MCF 10A (cell line): Measurements from ENCODE around the gene MYCN. TPM values are rescaled to one million over a fixed set of nuclear protein-coding genes. Genes with fewer than 3 reads are reported as not detected.
"Not testable (repeated sequence)": the region's sequence is repeated elsewhere in the genome, so short reads cannot be mapped to it uniquely, and the experiment has no call there.

Source experiments
- BruUV-seq: library from RNA; stranded (reverse); fragments of 400-500 nt; replicated peaks from 2 replicates; lab custom pipeline; 2021; lab: Mats Ljungman, UMichigan
- CTCF ChIA-PET: fragments of 300-600 bp; sonication (Branson Sonifier 250); formaldehyde crosslinking; extraction: SDS; loops from one replicate; lab custom pipeline; 2021; ENCODE audit warnings: antibody characterized with exemption, inconsistent platforms; lab: Yijun Ruan, JAX
- POLR2A ChIA-PET: fragments of 300-600, 350-650 bp; sonication (Branson Sonifier 250); formaldehyde crosslinking; extraction: SDS; loops from one replicate; lab custom pipeline; 2020; ENCODE audit warnings: antibody characterized with exemption, inconsistent platforms; lab: Yijun Ruan, JAX
- DNase-seq: peaks from one replicate; pipeline ENCODE4 v3.0.0-alpha.2; 2018; ENCODE audit not compliant: unreplicated experiment
- H3K27ac Mint-ChIP-seq: one replicate; pipeline ENCODE4 v1.8.0; 2022; ENCODE audit warnings: mild to moderate bottlenecking, low read depth, mixed read lengths; ENCODE audit not compliant: unreplicated experiment
- H3K27me3 Mint-ChIP-seq: one replicate; pipeline ENCODE4 v1.8.0; 2022; ENCODE audit warnings: mixed read lengths; ENCODE audit not compliant: insufficient read depth, unreplicated experiment
- H3K36me3 Mint-ChIP-seq: one replicate; pipeline ENCODE4 v1.8.0; 2022; ENCODE audit warnings: mild to moderate bottlenecking, moderate library complexity, mixed read lengths; ENCODE audit not compliant: insufficient read depth, unreplicated experiment
- H3K4me1 Mint-ChIP-seq: one replicate; pipeline ENCODE4 v1.8.0; 2022; ENCODE audit warnings: mixed read lengths; ENCODE audit not compliant: insufficient read depth, unreplicated experiment
- H3K4me3 Mint-ChIP-seq: one replicate; pipeline ENCODE4 v1.8.0; 2022; ENCODE audit warnings: mild to moderate bottlenecking, moderate library complexity, mixed read lengths; ENCODE audit not compliant: unreplicated experiment
- H3K9me3 Mint-ChIP-seq: one replicate; pipeline ENCODE4 v1.8.0; 2022; ENCODE audit warnings: mixed read lengths; ENCODE audit not compliant: unreplicated experiment
- intact Hi-C: fragments of 100-400 bp; cut with micrococcal nuclease; formaldehyde crosslinking; loops from 2 replicates; pipeline ENCODE4 v1.14.1; 2022
- total RNA-seq: library from RNA; stranded (reverse); gene quantifications from 2 replicates; pipeline ENCODE4 v1.2.3, GENCODE V29; 2022
- TF ChIP-seq, protein P1 (sequence below): fragments of 200-600 bp; IDR thresholded peaks from one replicate; pipeline ENCODE4 v1.8.0; 2022; ENCODE audit warnings: antibody characterized with exemption, mild to moderate bottlenecking; ENCODE audit not compliant: unreplicated experiment

MYCN gene
- total RNA-seq, 1 experiment from 2014 or later: not detected

DNA sequence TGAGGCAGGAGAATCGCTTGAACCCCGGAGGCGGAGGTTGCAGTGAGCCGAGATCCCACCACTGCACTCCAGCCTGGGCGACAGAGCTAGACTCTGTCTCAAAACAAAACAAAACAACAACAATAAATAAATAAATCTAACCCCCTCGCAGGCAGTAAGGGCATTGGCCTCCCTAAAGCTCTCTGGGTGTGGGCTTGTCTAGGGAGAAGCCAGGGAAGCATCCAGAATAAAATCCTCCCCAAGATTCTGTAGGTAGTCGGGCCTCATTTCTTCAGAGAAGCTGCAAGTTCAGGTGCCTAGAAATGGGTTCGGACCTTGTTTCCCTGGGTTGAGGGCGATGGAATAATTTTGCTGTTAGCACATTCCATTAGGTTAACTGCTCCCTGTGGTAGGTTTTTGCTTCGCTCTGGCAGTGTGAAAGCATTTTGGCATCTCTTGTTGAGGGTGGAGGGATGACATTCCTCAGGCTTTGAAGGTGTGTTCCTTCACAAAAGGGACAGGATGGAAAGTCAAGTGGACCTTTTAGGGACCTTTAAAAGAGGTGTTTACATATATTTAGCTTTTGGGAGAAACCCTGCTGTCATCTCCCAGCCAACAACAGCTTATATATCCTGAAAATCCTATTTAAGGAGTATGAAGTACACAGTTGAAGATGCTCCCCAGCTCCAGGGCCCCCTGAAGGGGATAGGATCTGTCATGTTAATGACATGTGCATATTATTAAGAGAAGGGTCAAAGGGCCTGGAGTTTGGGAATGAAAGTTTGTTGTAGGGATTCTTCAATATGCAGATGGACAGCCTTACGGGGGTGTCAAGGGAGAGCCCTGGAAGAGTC lies 17.7 kb downstream of the MYCN start:
- no peaks in the 10 kb centered on the region for H3K4me1 Mint-ChIP-seq
- peaks cover 22% of the 10 kb centered on the region for H3K27me3 Mint-ChIP-seq
- no peaks in the 10 kb centered on the region for H3K9me3 Mint-ChIP-seq
- BruUV-seq: no TSS peak
- H3K36me3 Mint-ChIP-seq: no peaks in the 10 kb centered on the region
- ChIA-PET POLR2A (interaction anchor here (0.6 kb wide), 1 partner anchor 538 kb away, joined by 3 read pairs; no protein-coding TSS in a partner anchor), CTCF (interaction anchor here (1.2 kb wide), 1 partner anchor 19 kb away, joined by 9 read pairs; no protein-coding TSS in a partner anchor)
- intact Hi-C loops: no loop called here
- H3K4me3 Mint-ChIP-seq: no peak overlapping the region
- TF ChIP-seq, protein P1, sequence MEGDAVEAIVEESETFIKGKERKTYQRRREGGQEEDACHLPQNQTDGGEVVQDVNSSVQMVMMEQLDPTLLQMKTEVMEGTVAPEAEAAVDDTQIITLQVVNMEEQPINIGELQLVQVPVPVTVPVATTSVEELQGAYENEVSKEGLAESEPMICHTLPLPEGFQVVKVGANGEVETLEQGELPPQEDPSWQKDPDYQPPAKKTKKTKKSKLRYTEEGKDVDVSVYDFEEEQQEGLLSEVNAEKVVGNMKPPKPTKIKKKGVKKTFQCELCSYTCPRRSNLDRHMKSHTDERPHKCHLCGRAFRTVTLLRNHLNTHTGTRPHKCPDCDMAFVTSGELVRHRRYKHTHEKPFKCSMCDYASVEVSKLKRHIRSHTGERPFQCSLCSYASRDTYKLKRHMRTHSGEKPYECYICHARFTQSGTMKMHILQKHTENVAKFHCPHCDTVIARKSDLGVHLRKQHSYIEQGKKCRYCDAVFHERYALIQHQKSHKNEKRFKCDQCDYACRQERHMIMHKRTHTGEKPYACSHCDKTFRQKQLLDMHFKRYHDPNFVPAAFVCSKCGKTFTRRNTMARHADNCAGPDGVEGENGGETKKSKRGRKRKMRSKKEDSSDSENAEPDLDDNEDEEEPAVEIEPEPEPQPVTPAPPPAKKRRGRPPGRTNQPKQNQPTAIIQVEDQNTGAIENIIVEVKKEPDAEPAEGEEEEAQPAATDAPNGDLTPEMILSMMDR: no peak
- no peak overlapping the region for H3K27ac Mint-ChIP-seq
- no peak for DNase-seq

DNA sequence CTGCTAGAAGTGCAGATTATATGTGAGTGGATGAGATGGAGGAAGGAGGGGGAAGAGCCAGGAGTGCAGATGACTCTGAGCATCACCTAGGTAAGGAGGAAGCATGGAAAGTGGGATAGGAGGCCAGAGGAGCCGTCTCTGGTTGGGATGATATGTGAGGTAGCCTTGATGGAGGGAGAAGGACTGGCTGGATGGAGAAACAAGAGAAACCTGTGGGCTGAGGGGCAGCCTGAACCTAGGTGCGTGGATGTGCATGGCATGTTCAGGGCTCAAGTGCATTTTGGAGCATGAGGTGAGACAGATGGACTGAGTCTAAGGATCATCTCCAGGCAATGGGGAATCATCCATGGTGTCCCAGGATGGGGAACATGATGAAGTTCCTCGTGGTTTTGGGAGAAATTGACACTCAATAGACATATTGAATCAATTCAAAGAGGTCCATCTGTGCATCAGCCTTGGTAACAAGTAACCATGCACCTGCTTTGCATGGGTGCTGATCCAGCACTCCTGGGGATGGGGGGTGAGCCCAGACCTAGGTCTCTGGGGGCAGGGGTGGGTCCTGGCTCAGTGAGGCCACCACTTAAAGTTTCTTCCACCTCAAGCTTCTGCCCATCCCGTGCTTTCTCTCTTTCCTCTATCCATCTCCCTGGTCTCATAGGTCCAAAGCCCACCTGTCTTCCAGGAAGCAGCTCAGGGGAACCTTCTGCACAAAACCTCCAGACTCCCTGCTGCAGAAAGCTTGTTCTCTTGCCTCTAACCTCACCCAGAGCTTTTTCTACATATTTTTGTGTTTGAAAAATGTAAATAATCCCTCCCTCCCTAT lies 19.2 kb downstream of the MYCN start:
- H3K4me1 Mint-ChIP-seq: no peaks in the 10 kb centered on the region
- H3K27ac Mint-ChIP-seq: no peak overlapping the region
- no peak overlapping the region for H3K4me3 Mint-ChIP-seq
- TF ChIP-seq, protein P1: no peak
- peaks cover 8% of the 10 kb centered on the region for H3K27me3 Mint-ChIP-seq
- no TSS peak for BruUV-seq
- DNase-seq: no peak
- intact Hi-C loops: no loop called here
- H3K9me3 Mint-ChIP-seq: no peaks in the 10 kb centered on the region
- CTCF ChIA-PET: interaction anchor here (0.7 kb wide), 1 partner anchor 802 kb away, joined by 3 read pairs; no protein-coding TSS in a partner anchor
- POLR2A ChIA-PET: no interaction called here
- no peaks in the 10 kb centered on the region for H3K36me3 Mint-ChIP-seq

DNA sequence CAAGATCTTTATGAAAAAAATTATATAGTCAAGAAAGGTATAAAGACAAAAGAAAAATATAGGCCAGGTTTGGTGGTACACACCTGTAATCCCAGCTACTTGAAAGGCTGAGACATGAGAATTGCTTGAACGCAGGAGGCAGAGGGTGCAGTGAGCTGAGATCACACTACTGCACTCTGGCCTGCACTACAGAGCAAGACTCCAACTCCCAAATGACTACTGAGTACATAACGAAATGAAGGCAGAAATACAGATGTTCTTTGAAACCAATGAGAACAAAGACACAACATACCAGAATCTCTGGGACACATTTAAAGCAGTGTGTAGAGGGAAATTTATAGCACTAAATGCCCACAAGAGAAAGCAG lies 19.8 kb downstream of the MYCN start:
- CTCF ChIA-PET: interaction anchor here (0.7 kb wide), 2 partner anchors 797 to 801 kb away, joined by 3 read pairs; no protein-coding TSS in a partner anchor
- intact Hi-C loops, H3K27me3 Mint-ChIP-seq, BruUV-seq, POLR2A ChIA-PET, H3K4me3 Mint-ChIP-seq, H3K27ac Mint-ChIP-seq, H3K4me1 Mint-ChIP-seq, H3K9me3 Mint-ChIP-seq, DNase-seq, H3K36me3 Mint-ChIP-seq: not testable (repeated sequence)

DNA sequence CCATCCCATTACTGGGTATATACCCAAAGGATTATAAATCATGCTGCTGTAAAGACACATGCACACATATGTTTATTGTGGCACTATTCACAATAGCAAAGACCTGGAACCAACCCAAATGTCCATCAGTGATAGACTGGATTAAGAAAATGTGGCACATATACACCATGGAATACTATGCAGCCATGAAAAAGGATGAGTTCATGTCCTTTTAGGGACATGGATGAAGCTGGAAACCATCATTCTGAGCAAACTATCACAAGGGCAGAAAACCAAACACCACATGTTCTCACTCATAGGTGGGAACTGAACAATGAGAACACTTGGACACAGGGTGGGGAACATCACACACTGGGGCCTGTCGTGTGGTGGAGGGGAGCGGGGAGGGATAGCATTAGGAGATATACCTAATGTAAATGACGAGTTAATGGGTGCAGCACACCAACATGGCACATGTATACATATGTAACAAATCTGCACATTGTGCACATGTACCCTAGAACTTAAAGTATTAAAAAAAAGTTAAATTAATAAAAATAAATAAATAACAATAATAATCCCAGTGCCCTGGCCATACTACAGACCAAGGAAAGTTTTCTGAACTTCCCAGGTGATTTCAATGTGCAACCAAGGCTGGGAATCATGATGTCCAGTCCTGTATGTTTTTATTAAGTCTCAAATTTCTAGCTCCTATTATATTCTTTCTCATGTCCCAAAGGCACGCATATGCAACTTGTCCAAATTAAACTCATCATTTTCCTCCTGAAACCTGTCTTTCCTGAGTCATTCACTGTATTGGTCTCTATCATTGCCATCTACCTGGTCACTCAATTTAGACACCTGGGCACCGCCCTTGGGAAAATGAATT lies 23.0 kb downstream of the MYCN start:
- BruUV-seq, H3K4me3 Mint-ChIP-seq, CTCF ChIA-PET, H3K27me3 Mint-ChIP-seq, H3K36me3 Mint-ChIP-seq, H3K9me3 Mint-ChIP-seq, intact Hi-C loops, H3K4me1 Mint-ChIP-seq, POLR2A ChIA-PET, H3K27ac Mint-ChIP-seq, DNase-seq: not testable (repeated sequence)
